HepG2 (cell line): ENCODE data around the gene KRT3. TPM values are rescaled to one million over a fixed set of nuclear protein-coding genes. Genes with fewer than 3 reads are reported as not detected.

Experiments used
- ELF1 ChIP-seq: sonication (generic); formaldehyde crosslinking; IDR thresholded peaks from 2 replicates; pipeline ENCODE4 v1.4.0; 2020; ENCODE audit warnings: missing genetic modification reagents
- HOXA5 ChIP-seq: sonication (generic); formaldehyde crosslinking; IDR thresholded peaks from 2 replicates; pipeline ENCODE4 v1.4.0; 2020; ENCODE audit warnings: missing genetic modification reagents
- KDM3A ChIP-seq: IDR thresholded peaks from 2 replicates; pipeline ENCODE4 v1.6.1; 2018; ENCODE audit warnings: low read depth, missing compliant biosample characterization
- NCOA1 ChIP-seq: sonication (generic); formaldehyde crosslinking; IDR thresholded peaks from 2 replicates; pipeline ENCODE4 v1.9.0; 2021; ENCODE audit warnings: missing genetic modification reagents
- NFIC ChIP-seq: IDR thresholded peaks from 2 replicates; pipeline ENCODE4 v1.6.1; 2012; ENCODE audit warnings: mild to moderate bottlenecking, low read length, inconsistent platforms
- SAP130 ChIP-seq: IDR thresholded peaks from 2 replicates; pipeline ENCODE4 v1.6.1; 2016; ENCODE audit warnings: low read depth
- ZFY ChIP-seq: sonication (generic); formaldehyde crosslinking; IDR thresholded peaks from 2 replicates; pipeline ENCODE4 v1.4.0; 2020; ENCODE audit warnings: missing genetic modification reagents
- ZMYM2 ChIP-seq: sonication (generic); formaldehyde crosslinking; IDR thresholded peaks from 2 replicates; pipeline ENCODE4 v1.8.0; 2022; ENCODE audit warnings: mild to moderate bottlenecking, missing genetic modification reagents
- ZNF136 ChIP-seq: sonication (generic); formaldehyde crosslinking; IDR thresholded peaks from 2 replicates; pipeline ENCODE4 v1.8.1; 2022; ENCODE audit warnings: low read depth, mild to moderate bottlenecking, moderate library complexity, missing genetic modification reagents
- ZNF251 ChIP-seq: sonication (generic); formaldehyde crosslinking; IDR thresholded peaks from 2 replicates; pipeline ENCODE4 v1.9.0; 2021; ENCODE audit warnings: mild to moderate bottlenecking, missing genetic modification reagents
- ZNF256 ChIP-seq: sonication (generic); formaldehyde crosslinking; conservative IDR thresholded peaks from 2 replicates; pipeline ENCODE4 v1.4.0; 2020; ENCODE audit warnings: missing genetic modification reagents
- polyA plus RNA-seq, 8 experiments: library from polyadenylated mRNA; depleted of rRNA in 3 of 8; stranded (reverse) in 7 of 8; unstranded in 1 of 8; fragments of >200 nt; fragmentation: Illumina TruSeq in 4 of 8; extraction: Trizol in 4 of 8; gene quantifications; 2 replicates each; pipeline versions ENCODE4 v1.2.1 to v1.2.3, GENCODE V29; 2011 to 2016; ENCODE audit warnings: low read depth in 4 of 8, missing spikeins in 1 of 8, mixed read lengths in 1 of 8; ENCODE audit not compliant: insufficient read depth in 1 of 8
- total RNA-seq, 5 experiments: library from RNA; depleted of rRNA; stranded (reverse); fragments of >200 nt; fragmentation: Illumina TruSeq; extraction: Trizol; gene quantifications; 2 replicates each; pipeline ENCODE4 v1.2.3, GENCODE V29; 2016; ENCODE audit warnings: low read depth in 1 of 5
- TF ChIP-seq, protein P1 (sequence below): sonication (generic); formaldehyde crosslinking; IDR thresholded peaks from 2 replicates; pipeline ENCODE4 v1.5.0; 2020; ENCODE audit warnings: mild to moderate bottlenecking, missing genetic modification reagents, borderline replicate concordance
- TF ChIP-seq, protein P2 (sequence below), 2 experiments: sonication (generic) in 1 of 2; formaldehyde crosslinking in 1 of 2; IDR thresholded peaks; 2 replicates each; pipeline versions ENCODE4 v1.4.0 to v1.6.1; 2016 to 2020; ENCODE audit warnings: borderline replicate concordance in 1 of 2, low read depth in 1 of 2, mild to moderate bottlenecking in 1 of 2, missing genetic modification reagents in 1 of 2
- TF ChIP-seq, protein P3 (sequence below): sonication (generic); formaldehyde crosslinking; IDR thresholded peaks from 2 replicates; pipeline ENCODE4 v1.9.0; 2022; ENCODE audit warnings: low read depth, missing genetic modification reagents
- TF ChIP-seq, protein P4 (sequence below): sonication (generic); formaldehyde crosslinking; IDR thresholded peaks from 2 replicates; pipeline ENCODE4 v1.4.0; 2020; ENCODE audit warnings: low read depth, mild to moderate bottlenecking, missing genetic modification reagents
- TF ChIP-seq, protein P5 (sequence below), 2 experiments: sonication (generic) in 1 of 2; formaldehyde crosslinking in 1 of 2; IDR thresholded peaks; 2 replicates each; pipeline versions ENCODE4 v1.4.0 to v1.6.1; 2018 to 2020; ENCODE audit warnings: missing genetic modification reagents in 2 of 2, borderline replicate concordance in 1 of 2, low read depth in 1 of 2, mild to moderate bottlenecking in 1 of 2, missing biosample characterization in 1 of 2

Gene KRT3
- total and polyA plus RNA-seq, 2 of the 13 experiments (the other 11 are each of a cell fraction or from before 2014, with no cell fraction given), result not detected

DNA sequence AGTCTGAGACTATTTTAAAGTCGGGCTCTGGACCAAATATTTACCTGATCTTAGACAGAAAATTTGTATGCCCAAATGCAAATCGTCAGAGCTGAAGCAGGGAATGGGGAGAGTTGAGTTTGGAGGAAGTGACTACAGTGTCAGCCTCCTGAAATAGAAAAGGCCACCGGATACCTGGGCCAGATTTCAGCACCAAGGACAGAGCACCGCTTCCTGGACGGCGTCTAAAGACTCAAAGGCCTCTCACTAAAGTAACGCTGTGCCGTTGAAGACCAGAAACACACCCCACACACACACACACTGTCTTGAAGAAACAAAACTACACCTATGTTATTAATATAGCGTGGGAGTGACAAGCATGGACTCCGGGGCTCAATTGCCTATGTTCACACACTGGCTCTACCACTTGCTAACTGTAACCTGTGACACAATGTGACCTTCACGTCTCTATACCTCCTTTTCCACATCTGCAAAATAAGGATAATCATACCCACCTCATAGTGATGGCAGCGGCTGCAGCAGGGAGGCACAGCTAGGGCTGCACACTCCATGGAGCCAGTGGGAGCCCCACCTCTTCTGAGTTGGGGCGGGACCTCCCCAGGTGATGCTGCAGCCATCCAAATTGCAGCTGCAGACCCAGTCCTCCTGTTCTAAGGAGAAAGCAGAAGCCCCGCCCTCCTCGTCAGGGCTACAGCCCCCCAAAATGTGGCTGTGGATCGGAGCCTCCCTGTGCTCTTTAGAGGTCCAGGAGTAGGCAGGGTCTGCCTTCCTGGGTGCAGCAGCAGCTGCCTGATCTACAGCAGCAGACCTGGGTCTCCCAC, 54.3 kb downstream of the KRT3 start (continued):
- TF ChIP-seq, protein P1, sequence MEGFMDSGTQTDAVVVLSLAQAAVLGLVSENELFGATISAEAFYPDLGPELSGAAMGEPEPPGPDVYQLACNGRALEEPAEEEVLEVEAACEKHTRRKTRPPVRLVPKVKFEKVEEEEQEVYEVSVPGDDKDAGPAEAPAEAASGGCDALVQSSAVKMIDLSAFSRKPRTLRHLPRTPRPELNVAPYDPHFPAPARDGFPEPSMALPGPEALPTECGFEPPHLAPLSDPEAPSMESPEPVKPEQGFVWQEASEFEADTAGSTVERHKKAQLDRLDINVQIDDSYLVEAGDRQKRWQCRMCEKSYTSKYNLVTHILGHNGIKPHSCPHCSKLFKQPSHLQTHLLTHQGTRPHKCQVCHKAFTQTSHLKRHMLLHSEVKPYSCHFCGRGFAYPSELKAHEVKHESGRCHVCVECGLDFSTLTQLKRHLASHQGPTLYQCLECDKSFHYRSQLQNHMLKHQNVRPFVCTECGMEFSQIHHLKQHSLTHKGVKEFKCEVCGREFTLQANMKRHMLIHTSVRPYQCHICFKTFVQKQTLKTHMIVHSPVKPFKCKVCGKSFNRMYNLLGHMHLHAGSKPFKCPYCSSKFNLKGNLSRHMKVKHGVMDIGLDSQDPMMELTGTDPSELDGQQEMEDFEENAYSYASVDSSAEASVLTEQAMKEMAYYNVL (CRISPR knock-in tag), result no peak
- TF ChIP-seq ELF1 (CRISPR knock-in tag) (peak; percentile 41; the same call in 1 of the 2 replicates), NCOA1 (CRISPR knock-in tag) (no peak), KDM3A (CRISPR knock-in tag) (no peak), ZNF136 (CRISPR knock-in tag) (no peak), HOXA5 (CRISPR knock-in tag) (peak; percentile 70; the same call in 1 of the 2 replicates), ZMYM2 (CRISPR knock-in tag) (no peak), SAP130 (CRISPR knock-in tag) (peak; percentile 24; the same call in 1 of the 2 replicates), NFIC (no peak), ZNF251 (CRISPR knock-in tag) (no peak), ZNF256 (CRISPR knock-in tag) (0 out of 2 replicates have a peak, but pooled peaks have one; percentile 48), ZFY (CRISPR knock-in tag) (peak; percentile 30; the same call in 1 of the 2 replicates)
- TF ChIP-seq, protein P2, sequence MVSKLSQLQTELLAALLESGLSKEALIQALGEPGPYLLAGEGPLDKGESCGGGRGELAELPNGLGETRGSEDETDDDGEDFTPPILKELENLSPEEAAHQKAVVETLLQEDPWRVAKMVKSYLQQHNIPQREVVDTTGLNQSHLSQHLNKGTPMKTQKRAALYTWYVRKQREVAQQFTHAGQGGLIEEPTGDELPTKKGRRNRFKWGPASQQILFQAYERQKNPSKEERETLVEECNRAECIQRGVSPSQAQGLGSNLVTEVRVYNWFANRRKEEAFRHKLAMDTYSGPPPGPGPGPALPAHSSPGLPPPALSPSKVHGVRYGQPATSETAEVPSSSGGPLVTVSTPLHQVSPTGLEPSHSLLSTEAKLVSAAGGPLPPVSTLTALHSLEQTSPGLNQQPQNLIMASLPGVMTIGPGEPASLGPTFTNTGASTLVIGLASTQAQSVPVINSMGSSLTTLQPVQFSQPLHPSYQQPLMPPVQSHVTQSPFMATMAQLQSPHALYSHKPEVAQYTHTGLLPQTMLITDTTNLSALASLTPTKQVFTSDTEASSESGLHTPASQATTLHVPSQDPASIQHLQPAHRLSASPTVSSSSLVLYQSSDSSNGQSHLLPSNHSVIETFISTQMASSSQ (IDR thresholded peaks at IDR 0.05; ENCODE audit: low read depth), result no peak
- TF ChIP-seq, protein P2 (CRISPR knock-in tag; IDR thresholded peaks at IDR 0.05; ENCODE audit: borderline replicate concordance), result no peak
- TF ChIP-seq, protein P3, sequence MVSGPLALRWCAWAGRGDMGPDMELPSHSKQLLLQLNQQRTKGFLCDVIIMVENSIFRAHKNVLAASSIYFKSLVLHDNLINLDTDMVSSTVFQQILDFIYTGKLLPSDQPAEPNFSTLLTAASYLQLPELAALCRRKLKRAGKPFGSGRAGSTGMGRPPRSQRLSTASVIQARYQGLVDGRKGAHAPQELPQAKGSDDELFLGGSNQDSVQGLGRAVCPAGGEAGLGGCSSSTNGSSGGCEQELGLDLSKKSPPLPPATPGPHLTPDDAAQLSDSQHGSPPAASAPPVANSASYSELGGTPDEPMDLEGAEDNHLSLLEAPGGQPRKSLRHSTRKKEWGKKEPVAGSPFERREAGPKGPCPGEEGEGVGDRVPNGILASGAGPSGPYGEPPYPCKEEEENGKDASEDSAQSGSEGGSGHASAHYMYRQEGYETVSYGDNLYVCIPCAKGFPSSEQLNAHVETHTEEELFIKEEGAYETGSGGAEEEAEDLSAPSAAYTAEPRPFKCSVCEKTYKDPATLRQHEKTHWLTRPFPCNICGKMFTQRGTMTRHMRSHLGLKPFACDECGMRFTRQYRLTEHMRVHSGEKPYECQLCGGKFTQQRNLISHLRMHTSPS (CRISPR knock-in tag), result no peak
- TF ChIP-seq, protein P4, sequence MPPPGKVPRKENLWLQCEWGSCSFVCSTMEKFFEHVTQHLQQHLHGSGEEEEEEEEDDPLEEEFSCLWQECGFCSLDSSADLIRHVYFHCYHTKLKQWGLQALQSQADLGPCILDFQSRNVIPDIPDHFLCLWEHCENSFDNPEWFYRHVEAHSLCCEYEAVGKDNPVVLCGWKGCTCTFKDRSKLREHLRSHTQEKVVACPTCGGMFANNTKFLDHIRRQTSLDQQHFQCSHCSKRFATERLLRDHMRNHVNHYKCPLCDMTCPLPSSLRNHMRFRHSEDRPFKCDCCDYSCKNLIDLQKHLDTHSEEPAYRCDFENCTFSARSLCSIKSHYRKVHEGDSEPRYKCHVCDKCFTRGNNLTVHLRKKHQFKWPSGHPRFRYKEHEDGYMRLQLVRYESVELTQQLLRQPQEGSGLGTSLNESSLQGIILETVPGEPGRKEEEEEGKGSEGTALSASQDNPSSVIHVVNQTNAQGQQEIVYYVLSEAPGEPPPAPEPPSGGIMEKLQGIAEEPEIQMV (CRISPR knock-in tag), result no peak
- TF ChIP-seq, protein P5, sequence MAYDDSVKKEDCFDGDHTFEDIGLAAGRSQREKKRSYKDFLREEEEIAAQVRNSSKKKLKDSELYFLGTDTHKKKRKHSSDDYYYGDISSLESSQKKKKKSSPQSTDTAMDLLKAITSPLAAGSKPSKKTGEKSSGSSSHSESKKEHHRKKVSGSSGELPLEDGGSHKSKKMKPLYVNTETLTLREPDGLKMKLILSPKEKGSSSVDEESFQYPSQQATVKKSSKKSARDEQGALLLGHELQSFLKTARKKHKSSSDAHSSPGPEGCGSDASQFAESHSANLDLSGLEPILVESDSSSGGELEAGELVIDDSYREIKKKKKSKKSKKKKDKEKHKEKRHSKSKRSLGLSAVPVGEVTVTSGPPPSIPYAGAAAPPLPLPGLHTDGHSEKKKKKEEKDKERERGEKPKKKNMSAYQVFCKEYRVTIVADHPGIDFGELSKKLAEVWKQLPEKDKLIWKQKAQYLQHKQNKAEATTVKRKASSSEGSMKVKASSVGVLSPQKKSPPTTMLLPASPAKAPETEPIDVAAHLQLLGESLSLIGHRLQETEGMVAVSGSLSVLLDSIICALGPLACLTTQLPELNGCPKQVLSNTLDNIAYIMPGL (CRISPR knock-in tag; IDR thresholded peaks at IDR 0.05; ENCODE audit: borderline replicate concordance in 1 of 2, low read depth in 1 of 2), result no peak
